ENCODE data around the gene ATE1.
"Not testable (repeated sequence)": the region's sequence is repeated elsewhere in the genome, so short reads cannot be mapped to it uniquely, and the experiment has no call there.

The ATE1 gene

GRCh38 chr10:121927841-121928527 is at the start of gene ATE1:
Gene ATE1 (minus strand): TSS chr10:121928031. CDS start chr10:121927949, 82 bp downstream.
- DNase-seq, result peak; percentile 78 to 84

- no peak for DNase-seq
Measured at GRCh38 chr10:121976607-121977006, 48.8 kb upstream of the ATE1 start.

- DNase-seq, result no peak
Measured at GRCh38 chr10:121975295-121976086, 47.7 kb upstream of the ATE1 start.

GRCh38 chr10:121974535-121975294 is 46.9 kb upstream of the ATE1 start, which contains the start of gene NSMCE4A:
Gene NSMCE4A (minus strand): TSS chr10:121975217. CDS start chr10:121975165, 52 bp downstream.
- peak in 1 of 2 experiments; percentile 42 for DNase-seq

- DNase-seq, result no peak
Measured at GRCh38 chr10:121974019-121974534, 46.2 kb upstream of the ATE1 start.

- DNase-seq, result not testable (repeated sequence)
Measured at GRCh38 chr10:121969086-121969485, 41.3 kb upstream of the ATE1 start.

GRCh38 chr10:121965996-121966395 is 38.2 kb upstream of the ATE1 start:
- DNase-seq, result no peak

- DNase-seq, result no peak
Measured at GRCh38 chr10:121961456-121961855, 33.6 kb upstream of the ATE1 start.

- no peak for DNase-seq
Measured at GRCh38 chr10:121959671-121960070, 31.8 kb upstream of the ATE1 start.

GRCh38 chr10:121956111-121957061 is 28.6 kb upstream of the ATE1 start:
- no peak for DNase-seq

GRCh38 chr10:121952226-121952625 is 24.4 kb upstream of the ATE1 start:
- no peak for DNase-seq

- no peak for DNase-seq
Measured at GRCh38 chr10:121949451-121949850, 21.6 kb upstream of the ATE1 start.

GRCh38 chr10:121949049-121949448 is 21.2 kb upstream of the ATE1 start:
- DNase-seq, result no peak

- no peak for DNase-seq
Measured at GRCh38 chr10:121947343-121948330, 19.8 kb upstream of the ATE1 start.

- no peak for DNase-seq
Measured at GRCh38 chr10:121942749-121943416, 15.1 kb upstream of the ATE1 start.

- no peak for DNase-seq
Measured at GRCh38 chr10:121941532-121941931, 13.7 kb upstream of the ATE1 start.

- DNase-seq, result no peak
Measured at GRCh38 chr10:121936295-121936694, 8.5 kb upstream of the ATE1 start.

- no peak for DNase-seq
Measured at GRCh38 chr10:121935702-121936101, 7.9 kb upstream of the ATE1 start.

GRCh38 chr10:121930268-121931085 is 2.6 kb upstream of the ATE1 start:
- not testable (repeated sequence) for DNase-seq

Data from NCI-H446 (cell line).